Mesenchymal stem cell (in vitro differentiated cells and primary cell): ENCODE results near the gene GABRG3.

Source experiments
- DNase-seq: peaks from one replicate; pipeline ENCODE4 v3.0.0-alpha.2; 2013
- H2AFZ ChIP-seq: one replicate; pipeline ENCODE4 v1.6.1; 2013; ENCODE audit warnings: low read depth, mild to moderate bottlenecking, control low read depth, inconsistent platforms, low read length, moderate library complexity
- H2AK5ac ChIP-seq: 2 replicates; pipeline ENCODE4 v1.6.1; 2013; ENCODE audit warnings: low read length, moderate library complexity, mild to moderate bottlenecking, inconsistent platforms; ENCODE audit not compliant: severe bottlenecking
- H2BK120ac ChIP-seq: one replicate; pipeline ENCODE4 v1.6.1; 2013; ENCODE audit warnings: low read depth, mild to moderate bottlenecking, inconsistent platforms, low read length, moderate library complexity
- H2BK12ac ChIP-seq, 2 experiments: one replicate each; pipeline ENCODE4 v1.6.1; 2013; ENCODE audit warnings: inconsistent platforms in 2 of 2, low read length in 2 of 2, mild to moderate bottlenecking in 2 of 2, moderate library complexity in 2 of 2, control low read depth in 1 of 2
- H2BK15ac ChIP-seq: one replicate; pipeline ENCODE4 v1.6.1; 2013; ENCODE audit warnings: mild to moderate bottlenecking, low read depth, inconsistent platforms; ENCODE audit not compliant: poor library complexity, severe bottlenecking
- H2BK5ac ChIP-seq: 2 replicates; pipeline ENCODE4 v1.6.1; 2013; ENCODE audit warnings: low read depth, mild to moderate bottlenecking, low read length, control low read depth, inconsistent platforms; ENCODE audit not compliant: poor library complexity, severe bottlenecking
- H3K14ac ChIP-seq, 2 experiments: one replicate each; pipeline ENCODE4 v1.6.1; 2013; ENCODE audit warnings: inconsistent platforms in 2 of 2, low read length in 2 of 2, control low read depth in 1 of 2, mild to moderate bottlenecking in 1 of 2, moderate library complexity in 1 of 2
- H3K18ac ChIP-seq, 2 experiments: one replicate each; pipeline ENCODE4 v1.6.1; 2013; ENCODE audit warnings: inconsistent platforms in 2 of 2, low read length in 2 of 2, control low read depth in 1 of 2, low read depth in 1 of 2, mild to moderate bottlenecking in 1 of 2
- H3K23ac ChIP-seq, 2 experiments: one replicate each; pipeline ENCODE4 v1.6.1; 2013; ENCODE audit warnings: inconsistent platforms in 2 of 2, low read length in 2 of 2, mild to moderate bottlenecking in 2 of 2, moderate library complexity in 2 of 2, control low read depth in 1 of 2
- H3K27ac ChIP-seq: 2 replicates; pipeline ENCODE4 v1.5.1; 2013; ENCODE audit warnings: mild to moderate bottlenecking, moderate library complexity, low read length, control low read depth, inconsistent platforms; ENCODE audit not compliant: poor library complexity, severe bottlenecking
- H3K27me3 ChIP-seq, 2 experiments: 2 replicates each; pipeline versions ENCODE4 v1.6.1 to v1.7.0; 2013; ENCODE audit warnings: low read length in 2 of 2, mild to moderate bottlenecking in 2 of 2, moderate library complexity in 2 of 2, control low read depth in 1 of 2, inconsistent platforms in 1 of 2; ENCODE audit not compliant: control insufficient read depth in 1 of 2, insufficient read depth in 1 of 2
- H3K36me3 ChIP-seq, 2 experiments: 2 replicates each; pipeline versions ENCODE4 v1.6.1 to v1.7.0; 2013; ENCODE audit warnings: low read length in 2 of 2, control low read depth in 1 of 2, inconsistent platforms in 1 of 2, low read depth in 1 of 2, mild to moderate bottlenecking in 1 of 2; ENCODE audit not compliant: insufficient read depth in 2 of 2, control insufficient read depth in 1 of 2
- H3K4ac ChIP-seq, 2 experiments: one replicate each; pipeline ENCODE4 v1.6.1; 2013; ENCODE audit warnings: inconsistent platforms in 2 of 2, low read length in 2 of 2, mild to moderate bottlenecking in 2 of 2, moderate library complexity in 2 of 2, control low read depth in 1 of 2, low read depth in 1 of 2
- H3K4me1 ChIP-seq: 2 replicates; pipeline ENCODE4 v1.6.1; 2013; ENCODE audit warnings: low read depth, low read length, control low read depth; ENCODE audit not compliant: control insufficient read depth, insufficient read depth
- H3K4me2 ChIP-seq: 2 replicates; pipeline ENCODE4 v1.6.1; 2013; ENCODE audit warnings: low read length, mild to moderate bottlenecking, inconsistent platforms; ENCODE audit not compliant: poor library complexity, severe bottlenecking
- H3K4me3 ChIP-seq, 2 experiments: 2 replicates each; pipeline versions ENCODE4 v1.5.1 to v1.7.0; 2013; ENCODE audit warnings: low read length in 2 of 2, mild to moderate bottlenecking in 2 of 2, control low read depth in 1 of 2, low read depth in 1 of 2; ENCODE audit not compliant: insufficient read depth in 1 of 2
- H3K79me1 ChIP-seq: replicated peaks from 2 replicates; pipeline ENCODE4 v1.6.1; 2013; ENCODE audit warnings: mild to moderate bottlenecking, control low read depth, low read length, inconsistent platforms; ENCODE audit not compliant: poor library complexity, severe bottlenecking
- H3K9ac ChIP-seq: 2 replicates; pipeline ENCODE4 v1.7.0; 2013; ENCODE audit warnings: mild to moderate bottlenecking, low read length, moderate library complexity
- H3K9me3 ChIP-seq: 2 replicates; pipeline ENCODE4 v1.7.0; 2013; ENCODE audit warnings: mild to moderate bottlenecking, low read length; ENCODE audit not compliant: control insufficient read depth
- H4K8ac ChIP-seq: one replicate; pipeline ENCODE4 v1.6.1; 2013; ENCODE audit warnings: inconsistent platforms, mild to moderate bottlenecking, low read length, moderate library complexity
- H4K91ac ChIP-seq: one replicate; pipeline ENCODE4 v1.6.1; 2013; ENCODE audit warnings: mild to moderate bottlenecking, low read length, inconsistent platforms
- WGBS: methylation state at CpG from one replicate; pipeline ENCODE4 v1.1.7; 2013; ENCODE audit warnings: mixed read lengths; 5-methylcytosine and 5-hydroxymethylcytosine counted together

GABRG3 gene

GRCh38 chr15:27579738-27580137 lies 608.8 kb downstream of the GABRG3 start:
- H2BK120ac ChIP-seq = no peak overlapping the region
- no peaks in the 10 kb centered on the region for H3K27me3 ChIP-seq
- no peak for DNase-seq
- H2AFZ ChIP-seq = no peak overlapping the region
- H2BK5ac ChIP-seq = no peak overlapping the region
- H3K23ac ChIP-seq = no peak overlapping the region
- H3K36me3 ChIP-seq = no peaks in the 10 kb centered on the region
- WGBS = 82% methylated on average over 5 of the region's 5 CpGs
- H2AK5ac ChIP-seq = no peak overlapping the region
- H3K9ac ChIP-seq = no peak overlapping the region
- H3K18ac ChIP-seq = no peak overlapping the region
- H4K8ac ChIP-seq = no peak overlapping the region
- H3K14ac ChIP-seq = no peak overlapping the region
- no peaks in the 10 kb centered on the region for H3K4me1 ChIP-seq
- no peak overlapping the region for H3K27ac ChIP-seq
- H2BK12ac ChIP-seq = no peak overlapping the region
- no peaks in the 10 kb centered on the region for H3K9me3 ChIP-seq
- H3K79me1 ChIP-seq = no peaks in the 10 kb centered on the region
- no peak overlapping the region for H2BK15ac ChIP-seq
- H3K4ac ChIP-seq = no peak overlapping the region
- no peak overlapping the region for H4K91ac ChIP-seq
- H3K4me3 ChIP-seq = no peak overlapping the region
- H3K4me2 ChIP-seq = no peak overlapping the region

DNA sequence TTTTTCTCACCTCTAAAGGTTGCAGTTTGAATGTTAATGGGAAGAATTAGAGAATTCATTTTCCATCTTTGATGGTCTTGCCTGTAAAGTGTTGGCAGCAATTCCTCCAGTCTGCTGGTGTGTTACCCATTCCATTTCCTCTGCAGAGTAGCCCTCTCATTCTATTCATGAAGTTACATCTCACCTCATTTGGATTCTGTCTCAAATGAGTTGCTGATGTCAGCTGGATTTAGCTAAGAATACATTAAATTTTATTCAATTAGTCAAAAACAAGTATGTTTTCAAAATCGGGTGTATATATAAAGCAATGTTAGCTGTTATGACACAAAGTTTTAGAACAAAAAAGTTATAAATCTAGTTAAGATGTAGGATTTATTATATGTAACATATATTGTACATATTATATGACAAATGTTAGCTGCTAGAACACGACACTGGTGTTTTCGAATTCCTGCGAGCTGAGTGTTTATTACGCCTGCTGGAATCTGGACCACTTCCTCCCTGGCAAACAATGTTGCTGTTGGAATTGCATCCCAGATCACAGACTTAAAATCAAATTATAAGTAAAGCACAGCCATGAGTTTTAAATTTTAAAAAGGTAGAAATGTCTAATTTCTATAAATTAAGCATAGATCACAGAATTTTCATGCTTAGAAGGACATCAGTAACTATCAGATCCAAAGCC lies 611.9 kb downstream of the GABRG3 start:
- no peak overlapping the region for H2BK12ac ChIP-seq
- no peak overlapping the region for H2AK5ac ChIP-seq
- H2AFZ ChIP-seq = no peak overlapping the region
- H3K23ac ChIP-seq = no peak overlapping the region
- no peaks in the 10 kb centered on the region for H3K4me1 ChIP-seq
- WGBS = 57% methylated on average over 5 of the region's 5 CpGs
- no peaks in the 10 kb centered on the region for H3K36me3 ChIP-seq
- no peak for DNase-seq
- no peaks in the 10 kb centered on the region for H3K79me1 ChIP-seq
- no peak overlapping the region for H3K4me2 ChIP-seq
- H3K18ac ChIP-seq = no peak overlapping the region
- H3K14ac ChIP-seq = no peak overlapping the region
- H3K27ac ChIP-seq = no peak overlapping the region
- H2BK120ac ChIP-seq = no peak overlapping the region
- no peaks in the 10 kb centered on the region for H3K27me3 ChIP-seq
- H3K4me3 ChIP-seq = no peak overlapping the region
- H3K9me3 ChIP-seq = no peaks in the 10 kb centered on the region
- H3K4ac ChIP-seq = no peak overlapping the region
- no peak overlapping the region for H4K91ac ChIP-seq
- H3K9ac ChIP-seq = no peak overlapping the region
- no peak overlapping the region for H2BK5ac ChIP-seq
- no peak overlapping the region for H2BK15ac ChIP-seq
- H4K8ac ChIP-seq = no peak overlapping the region

- no peak overlapping the region for H2BK15ac ChIP-seq
- no peak overlapping the region for H3K4me2 ChIP-seq
- H3K4me3 ChIP-seq = no peak overlapping the region
- no peaks in the 10 kb centered on the region for H3K9me3 ChIP-seq
- H4K8ac ChIP-seq = no peak overlapping the region
- no peaks in the 10 kb centered on the region for H3K27me3 ChIP-seq
- no peak overlapping the region for H2BK120ac ChIP-seq
- H2BK5ac ChIP-seq = no peak overlapping the region
- no peak overlapping the region for H3K14ac ChIP-seq
- H3K36me3 ChIP-seq = no peaks in the 10 kb centered on the region
- H3K4me1 ChIP-seq = no peaks in the 10 kb centered on the region
- no peak overlapping the region for H3K9ac ChIP-seq
- H2AK5ac ChIP-seq = no peak overlapping the region
- no peak overlapping the region for H3K4ac ChIP-seq
- no peak overlapping the region for H4K91ac ChIP-seq
- H3K18ac ChIP-seq = no peak overlapping the region
- WGBS = no CpG with 5 or more reads among the region's 1 CpG
- no peak overlapping the region for H3K23ac ChIP-seq
- no peak for DNase-seq
- H2AFZ ChIP-seq = no peak overlapping the region
- H3K79me1 ChIP-seq = no peaks in the 10 kb centered on the region
- no peak overlapping the region for H3K27ac ChIP-seq
- no peak overlapping the region for H2BK12ac ChIP-seq
Observed at GRCh38 chr15:27583651-27584050, 612.7 kb downstream of the GABRG3 start.

DNA sequence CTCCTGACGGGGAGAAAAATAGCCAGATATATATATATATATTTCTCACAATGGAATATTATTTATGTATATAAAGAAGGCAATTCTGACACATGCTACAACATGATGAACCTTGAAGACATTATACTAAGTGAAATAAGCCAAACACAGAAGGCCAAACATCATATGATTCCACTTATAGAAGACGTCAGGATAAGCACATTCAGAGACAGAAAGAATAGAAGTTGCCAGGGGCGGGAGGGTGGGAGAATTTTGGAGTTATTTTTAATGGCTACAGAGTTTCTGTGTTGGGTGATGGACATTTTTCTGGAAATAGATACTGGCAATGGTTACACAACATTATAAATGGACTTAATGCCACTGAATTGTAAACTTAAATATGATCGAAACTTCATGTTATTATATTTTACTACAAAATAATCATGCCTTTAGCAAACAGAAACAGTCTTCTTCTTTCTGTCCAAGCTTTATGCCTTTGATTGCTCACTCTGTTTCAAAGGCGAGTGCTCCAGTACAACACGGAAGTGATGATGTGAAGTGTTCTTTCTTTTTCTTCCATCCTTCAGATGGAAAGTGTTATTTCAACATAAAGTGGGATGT lies 614.2 kb downstream of the GABRG3 start:
- no peak overlapping the region for H3K18ac ChIP-seq
- no peak for DNase-seq
- H2BK12ac ChIP-seq = no peak overlapping the region
- H2AFZ ChIP-seq = no peak overlapping the region
- no peak overlapping the region for H2BK120ac ChIP-seq
- H2BK5ac ChIP-seq = no peak overlapping the region
- no peaks in the 10 kb centered on the region for H3K9me3 ChIP-seq
- no peaks in the 10 kb centered on the region for H3K36me3 ChIP-seq
- no peaks in the 10 kb centered on the region for H3K27me3 ChIP-seq
- no peak overlapping the region for H4K8ac ChIP-seq
- no peak overlapping the region for H3K4ac ChIP-seq
- H3K9ac ChIP-seq = no peak overlapping the region
- no peak overlapping the region for H3K27ac ChIP-seq
- no peak overlapping the region for H2BK15ac ChIP-seq
- no peak overlapping the region for H3K23ac ChIP-seq
- no peaks in the 10 kb centered on the region for H3K4me1 ChIP-seq
- H3K14ac ChIP-seq = no peak overlapping the region
- no peak overlapping the region for H3K4me2 ChIP-seq
- no peak overlapping the region for H4K91ac ChIP-seq
- H3K4me3 ChIP-seq = no peak overlapping the region
- WGBS = 78% methylated on average over 4 of the region's 6 CpGs
- H3K79me1 ChIP-seq = no peaks in the 10 kb centered on the region
- no peak overlapping the region for H2AK5ac ChIP-seq
